HL-60/S4 (cell line): ENCODE results near the gene SLC38A5.
"Not testable (repeated sequence)": the region's sequence is repeated elsewhere in the genome, so short reads cannot be mapped to it uniquely, and the experiment has no call there.

Source experiments
- in situ Hi-C: fragments of 300-500 bp; cut with MboI; formaldehyde crosslinking; loops from 2 replicates; pipeline ENCODE4 v1.14.3; 2022; ENCODE audit warnings: low sequenced_read_pairs

SLC38A5 gene

GRCh38 chrX:48472225-48472624 is 2.2 kb upstream of the SLC38A5 start:
- in situ Hi-C loops, result no loop called here

GRCh38 chrX:48471504-48471903 is 1.4 kb upstream of the SLC38A5 start:
- in situ Hi-C loops, result no loop called here

GRCh38 chrX:48470833-48471118 is 716 bp upstream of the SLC38A5 start:
- in situ Hi-C loops, result no loop called here

GRCh38 chrX:48468693-48469691 is 1.1 kb downstream of the SLC38A5 start:
- in situ Hi-C loops, result no loop called here

- in situ Hi-C loops, result no loop called here
Observed at GRCh38 chrX:48468247-48468671, 1.8 kb downstream of the SLC38A5 start.

GRCh38 chrX:48467281-48467761 is 2.7 kb downstream of the SLC38A5 start:
- in situ Hi-C loops, result no loop called here

GRCh38 chrX:48466696-48467095 is 3.4 kb downstream of the SLC38A5 start:
- in situ Hi-C loops, result no loop called here

GRCh38 chrX:48465336-48465933 is 4.6 kb downstream of the SLC38A5 start:
- in situ Hi-C loops, result no loop called here

- in situ Hi-C loops, result no loop called here
Observed at GRCh38 chrX:48461830-48462229, 8.2 kb downstream of the SLC38A5 start.

- in situ Hi-C loops, result no loop called here
Observed at GRCh38 chrX:48460606-48461005, 9.5 kb downstream of the SLC38A5 start.

GRCh38 chrX:48460031-48460430 is 10.0 kb downstream of the SLC38A5 start:
- in situ Hi-C loops, result no loop called here

- in situ Hi-C loops, result no loop called here
Observed at GRCh38 chrX:48459483-48459882, 10.6 kb downstream of the SLC38A5 start.

GRCh38 chrX:48458711-48459110 is 11.3 kb downstream of the SLC38A5 start:
- in situ Hi-C loops, result no loop called here

GRCh38 chrX:48456628-48457331 is 13.3 kb downstream of the SLC38A5 start:
- in situ Hi-C loops, result no loop called here

GRCh38 chrX:48451708-48452107 is 18.4 kb downstream of the SLC38A5 start:
- in situ Hi-C loops, result no loop called here

- in situ Hi-C loops, result no loop called here
Observed at GRCh38 chrX:48450076-48450475, 20.0 kb downstream of the SLC38A5 start.

GRCh38 chrX:48447201-48447600 is 22.9 kb downstream of the SLC38A5 start:
- in situ Hi-C loops, result not testable (repeated sequence)

GRCh38 chrX:48433713-48434112 is 36.3 kb downstream of the SLC38A5 start:
- in situ Hi-C loops, result not testable (repeated sequence)

- in situ Hi-C loops, result not testable (repeated sequence)
Observed at GRCh38 chrX:48430166-48430565, 39.9 kb downstream of the SLC38A5 start.

- in situ Hi-C loops, result not testable (repeated sequence)
Observed at GRCh38 chrX:48429606-48430005, 40.5 kb downstream of the SLC38A5 start.

GRCh38 chrX:48427027-48427716 is 42.9 kb downstream of the SLC38A5 start:
- in situ Hi-C loops, result not testable (repeated sequence)
